GM19099 (cell line): ENCODE data around the gene COMMD3.

Source experiments
- POLR2A ChIP-seq: IDR thresholded peaks from 3 replicates; pipeline ENCODE4 v1.6.1; 2011; ENCODE audit warnings: low read depth; ENCODE audit not compliant: insufficient read length; ENCODE audit errors: extremely low read depth

The COMMD3 gene

GRCh38 chr10:22316286-22317075 lies at the start of gene COMMD3:
COMMD3 (plus strand) TSS chr10:22316388; CDS start chr10:22316418, 30 bp downstream.
- peak; percentile 96 for TF ChIP-seq POLR2A

GRCh38 chr10:22268503-22268902 lies 47.7 kb upstream of the COMMD3 start:
- TF ChIP-seq POLR2A: no peak

DNA sequence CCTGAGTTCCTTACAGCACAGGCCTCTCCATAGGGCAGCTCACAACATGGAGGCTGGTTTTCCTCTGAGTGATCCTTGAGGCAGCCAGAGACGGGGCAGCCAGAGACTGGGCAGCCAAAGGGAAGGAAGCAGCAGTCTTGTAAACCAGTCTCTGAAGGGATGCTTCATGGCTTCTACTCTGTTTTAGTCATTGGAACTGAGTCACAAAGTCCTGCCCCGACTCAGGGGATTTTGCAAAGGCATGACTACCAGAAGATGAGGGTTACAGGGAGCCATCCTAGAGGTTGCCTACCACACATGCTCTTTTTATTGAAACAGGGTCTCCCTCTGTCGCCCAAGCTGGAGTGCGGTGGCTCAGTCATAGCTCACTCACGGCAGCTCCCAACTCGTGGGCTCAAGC lies 44.4 kb upstream of the COMMD3 start:
- TF ChIP-seq POLR2A: no peak

- TF ChIP-seq POLR2A: no peak
Observed at GRCh38 chr10:22278441-22278782, 37.8 kb upstream of the COMMD3 start.

DNA sequence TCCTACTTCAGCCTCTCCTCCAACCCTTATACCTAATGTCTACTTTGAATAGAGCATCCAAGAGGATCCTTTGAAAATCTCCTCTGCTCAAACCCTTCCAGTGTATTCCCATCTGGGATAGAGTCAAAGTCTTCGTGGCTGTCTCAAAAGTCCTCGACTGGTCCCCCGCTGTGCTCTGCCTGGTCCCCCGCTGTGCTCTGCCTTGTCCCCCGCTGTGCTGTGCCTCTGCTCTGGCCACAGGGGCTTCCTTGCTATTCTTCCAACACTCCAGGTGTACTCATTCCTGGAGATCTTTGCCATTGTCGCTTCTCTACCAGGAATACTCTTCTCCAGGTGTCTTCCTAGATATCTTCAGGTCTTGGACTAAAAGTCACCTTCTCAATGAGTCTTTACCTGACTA lies 36.1 kb upstream of the COMMD3 start:
- no peak for TF ChIP-seq POLR2A

GRCh38 chr10:22285130-22285529 lies 31.1 kb upstream of the COMMD3 start:
- TF ChIP-seq POLR2A: no peak

- no peak for TF ChIP-seq POLR2A
Observed at GRCh38 chr10:22293747-22294404, 22.3 kb upstream of the COMMD3 start.

GRCh38 chr10:22294694-22295093 lies 21.5 kb upstream of the COMMD3 start:
- no peak for TF ChIP-seq POLR2A

- no peak for TF ChIP-seq POLR2A
Observed at GRCh38 chr10:22301193-22301592, 15.0 kb upstream of the COMMD3 start.

- TF ChIP-seq POLR2A: no peak
Observed at GRCh38 chr10:22303461-22303860, 12.7 kb upstream of the COMMD3 start.

- TF ChIP-seq POLR2A: no peak
Observed at GRCh38 chr10:22305721-22306120, 10.5 kb upstream of the COMMD3 start.

DNA sequence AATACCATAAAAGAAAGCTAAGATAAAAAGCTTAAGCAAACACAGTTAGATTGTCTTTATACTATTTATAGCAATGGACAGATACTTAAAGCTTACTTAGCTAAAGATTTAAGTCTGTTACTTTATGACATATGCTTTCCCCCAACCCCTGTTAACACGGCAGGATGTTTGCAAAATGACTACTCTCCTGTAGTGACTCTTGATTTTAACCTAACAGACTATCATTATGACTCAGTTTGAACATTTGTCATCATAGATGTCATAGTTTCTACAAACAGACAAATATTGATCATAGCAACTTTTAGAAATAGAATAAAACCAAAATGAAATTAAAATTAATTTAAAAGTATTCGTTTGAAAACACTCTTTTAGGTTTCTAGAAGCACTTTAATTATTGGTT lies 7.8 kb upstream of the COMMD3 start:
- TF ChIP-seq POLR2A: no peak

- TF ChIP-seq POLR2A: no peak
Observed at GRCh38 chr10:22309180-22310000, 6.8 kb upstream of the COMMD3 start.

GRCh38 chr10:22310928-22311327 lies 5.3 kb upstream of the COMMD3 start:
- TF ChIP-seq POLR2A: no peak

DNA sequence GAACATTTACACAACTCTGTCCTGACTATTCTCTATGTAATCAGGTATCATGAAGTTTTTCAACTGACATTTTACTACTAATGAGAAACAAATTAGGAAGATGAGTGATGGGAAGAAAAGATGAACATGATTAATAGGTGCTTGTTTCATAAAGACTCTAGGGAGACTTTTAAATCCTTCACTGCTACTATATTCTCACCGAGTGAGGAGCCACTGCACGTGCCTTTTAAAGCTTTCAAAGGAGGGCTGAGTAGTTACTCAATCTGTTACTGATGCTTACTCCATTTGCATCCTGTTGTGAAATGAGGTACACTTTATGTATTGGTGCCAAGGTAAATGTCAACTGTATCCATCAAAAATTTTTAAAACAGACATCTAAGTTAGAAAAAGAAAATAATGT lies 1.3 kb upstream of the COMMD3 start:
- TF ChIP-seq POLR2A: no peak
